HG02938 (cell line): Measurements from ENCODE around the gene PLCB2.

Experiments used
- ATAC-seq: cut with Tn5 transposase; IDR thresholded peaks from one replicate; pipeline ENCODE4 v1.9.1; 2021; ENCODE audit warnings: mild to moderate bottlenecking, moderate library complexity; ENCODE audit not compliant: unreplicated experiment

Gene PLCB2

GRCh38 chr15:40328176-40328575 is 20.4 kb upstream of the PLCB2 start:
- no peak for ATAC-seq

DNA sequence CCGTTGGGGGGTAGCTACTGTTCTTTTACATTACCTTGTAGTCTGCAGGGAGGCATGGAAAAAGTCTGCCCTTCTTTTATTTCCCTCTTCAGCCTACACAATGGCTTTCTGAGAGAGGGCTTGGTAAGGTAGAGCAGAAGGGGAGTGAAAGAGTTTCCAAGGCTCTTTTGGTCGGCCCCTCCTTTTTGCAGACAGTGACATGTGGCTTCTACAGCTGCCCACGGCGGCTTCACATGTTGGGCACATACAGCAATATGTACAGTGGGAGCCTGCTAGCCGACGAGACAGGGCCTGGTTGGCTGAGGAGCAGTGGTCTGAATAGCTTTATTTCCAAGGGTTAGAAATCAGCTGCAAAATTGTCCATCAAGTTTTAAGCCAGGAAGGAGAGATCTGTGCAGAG is 19.7 kb upstream of the PLCB2 start:
- no peak for ATAC-seq

- ATAC-seq: no peak
These were observed 18.0 kb upstream of the PLCB2 start for GRCh38 chr15:40325700-40326099.

DNA sequence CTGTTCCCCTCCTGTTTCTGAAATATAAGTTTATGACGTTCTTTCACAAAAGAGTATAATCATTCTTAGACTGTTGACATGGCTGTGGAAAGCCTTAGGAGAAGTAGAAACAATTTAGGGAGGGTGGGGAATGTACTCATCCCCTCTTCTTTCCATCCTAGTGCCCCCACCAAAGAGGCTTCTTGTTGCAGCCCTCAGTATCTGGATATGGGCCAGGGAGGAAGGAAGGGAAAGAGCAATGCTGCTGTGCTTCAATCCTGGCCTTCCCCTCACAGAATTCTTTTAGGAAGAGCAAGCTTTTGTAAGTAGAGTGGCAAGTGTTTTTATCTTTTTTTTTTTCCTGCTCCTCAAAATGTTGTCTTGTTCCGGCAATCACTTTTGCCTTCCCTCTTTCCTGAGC is 17.5 kb upstream of the PLCB2 start:
- ATAC-seq: no peak

GRCh38 chr15:40323953-40324937 is 16.5 kb upstream of the PLCB2 start:
- ATAC-seq: no peak

DNA sequence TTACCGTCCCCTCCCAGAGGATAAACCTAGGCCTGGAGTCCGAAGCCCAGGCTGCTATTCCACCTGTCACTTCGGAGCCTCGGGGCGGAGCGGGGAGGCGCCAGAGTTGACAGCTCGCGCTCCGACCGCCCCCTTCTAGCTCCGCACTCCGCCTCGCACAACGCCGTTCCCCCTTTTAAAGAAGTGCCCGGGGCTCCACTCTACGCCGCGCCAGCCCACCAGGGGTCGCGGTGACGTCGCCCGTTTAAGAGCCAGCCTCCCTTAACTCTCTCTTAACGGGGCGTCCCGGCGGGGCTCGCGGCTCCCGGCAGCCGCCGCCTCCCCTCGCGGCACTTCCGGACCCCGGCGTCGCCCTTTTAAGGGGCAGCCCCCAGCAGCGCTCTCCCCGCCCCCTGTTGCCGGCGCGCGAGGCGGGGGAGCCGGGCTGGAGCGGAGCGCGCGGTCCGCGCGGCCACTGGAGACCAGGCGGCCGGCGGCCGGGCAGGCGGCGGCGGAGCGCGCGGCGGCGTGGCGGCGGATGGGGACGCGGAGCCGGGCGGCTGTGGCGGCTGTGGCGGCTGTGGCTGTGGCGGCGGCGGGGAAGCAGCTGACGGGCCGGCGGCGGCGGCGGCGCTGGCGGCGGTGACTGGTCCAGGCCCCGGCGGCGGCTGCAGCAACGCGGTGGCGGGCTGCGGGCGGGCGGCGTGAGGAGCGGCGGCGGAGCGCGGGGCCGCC is 15.7 kb upstream of the PLCB2 start, which contains the start of gene INAFM2:
Gene INAFM2 (plus strand): TSS at position 454 of the 714 bp plus-strand sequence. CDS start 364 bp downstream, outside the sequence.
- ATAC-seq: peak; percentile 88

DNA sequence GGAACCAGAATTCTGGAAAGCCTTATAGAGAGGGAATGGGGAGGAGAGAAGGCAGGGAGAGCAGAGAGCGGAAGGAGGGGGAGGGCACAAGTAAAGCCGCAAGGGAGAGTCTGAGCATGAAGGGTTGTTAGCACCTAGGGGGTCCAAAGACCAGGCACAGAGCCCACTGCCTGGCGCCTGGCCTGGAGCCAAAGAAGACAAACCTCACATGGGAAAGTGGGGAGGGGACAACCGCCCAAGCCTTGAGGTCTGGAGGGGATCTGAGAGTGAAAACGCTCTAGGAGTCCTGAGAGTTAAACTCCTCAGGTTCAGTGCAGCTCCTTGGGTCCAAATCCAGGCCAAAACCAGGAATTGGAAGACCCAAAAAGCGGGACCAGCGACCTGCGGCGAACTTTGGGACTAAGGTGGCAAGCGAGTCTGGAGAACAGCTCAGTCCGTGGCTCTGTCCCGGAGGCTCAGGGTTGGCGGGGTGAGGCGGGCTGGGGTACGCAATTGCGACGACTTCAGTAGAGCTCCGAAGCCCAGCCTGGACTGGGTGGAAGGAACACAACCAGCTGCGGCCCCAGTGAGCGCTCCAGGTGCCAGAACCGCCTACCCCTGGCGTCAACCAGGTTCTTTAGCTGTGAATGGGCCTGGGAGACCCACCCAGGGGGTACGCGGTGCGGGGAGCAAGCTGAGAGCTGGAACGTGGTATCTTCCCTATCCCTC is 14.9 kb upstream of the PLCB2 start:
- ATAC-seq: no peak

- no peak for ATAC-seq
These were observed 13.2 kb upstream of the PLCB2 start for GRCh38 chr15:40320931-40321371.

DNA sequence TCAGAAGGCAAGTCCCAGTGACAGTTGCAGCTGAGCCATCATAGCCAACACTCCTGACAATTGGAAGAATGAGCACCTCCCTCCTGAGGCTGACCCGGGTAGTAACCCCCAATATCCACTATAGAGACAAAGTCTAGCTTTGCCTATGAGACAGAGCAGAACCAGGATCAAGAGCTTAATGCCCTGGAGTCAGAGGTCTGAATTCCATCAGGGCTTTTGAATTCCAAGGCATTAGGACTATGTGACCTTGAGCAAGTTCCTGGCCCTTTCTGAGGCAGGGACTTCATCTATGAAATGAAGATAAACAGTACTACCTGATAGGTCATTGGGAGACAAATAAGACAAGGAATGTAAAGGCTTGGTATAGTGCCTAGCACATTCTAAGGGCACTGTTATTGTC is 12.7 kb upstream of the PLCB2 start:
- ATAC-seq: no peak

DNA sequence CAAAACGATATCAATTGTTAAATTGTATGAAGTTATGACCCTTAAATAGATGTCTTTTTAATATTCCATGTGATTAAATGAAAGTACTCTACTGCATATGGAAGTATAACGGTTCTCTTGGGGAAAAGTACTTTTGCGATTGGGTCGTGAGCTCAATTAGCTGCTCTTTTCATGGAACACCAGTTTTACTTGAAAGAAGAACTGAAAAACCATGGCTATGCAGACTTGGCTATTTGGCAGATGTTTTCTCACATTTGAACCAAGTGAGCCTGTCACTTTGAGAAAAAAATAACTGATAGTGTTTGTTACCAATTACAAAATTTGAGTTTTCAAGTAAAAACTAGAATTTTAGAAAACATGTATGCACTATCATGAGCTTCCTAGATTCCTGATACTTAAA is 9.8 kb upstream of the PLCB2 start:
- no peak for ATAC-seq

- no peak for ATAC-seq
These were observed 9.2 kb upstream of the PLCB2 start for GRCh38 chr15:40316931-40317330.

- no peak for ATAC-seq
These were observed 7.1 kb upstream of the PLCB2 start for GRCh38 chr15:40314723-40315276.

- ATAC-seq: no peak
These were observed 6.0 kb upstream of the PLCB2 start for GRCh38 chr15:40313531-40314398.

GRCh38 chr15:40312370-40313158 is 4.8 kb upstream of the PLCB2 start:
- ATAC-seq: no peak

- ATAC-seq: no peak
These were observed 3.3 kb upstream of the PLCB2 start for GRCh38 chr15:40310993-40311392.

DNA sequence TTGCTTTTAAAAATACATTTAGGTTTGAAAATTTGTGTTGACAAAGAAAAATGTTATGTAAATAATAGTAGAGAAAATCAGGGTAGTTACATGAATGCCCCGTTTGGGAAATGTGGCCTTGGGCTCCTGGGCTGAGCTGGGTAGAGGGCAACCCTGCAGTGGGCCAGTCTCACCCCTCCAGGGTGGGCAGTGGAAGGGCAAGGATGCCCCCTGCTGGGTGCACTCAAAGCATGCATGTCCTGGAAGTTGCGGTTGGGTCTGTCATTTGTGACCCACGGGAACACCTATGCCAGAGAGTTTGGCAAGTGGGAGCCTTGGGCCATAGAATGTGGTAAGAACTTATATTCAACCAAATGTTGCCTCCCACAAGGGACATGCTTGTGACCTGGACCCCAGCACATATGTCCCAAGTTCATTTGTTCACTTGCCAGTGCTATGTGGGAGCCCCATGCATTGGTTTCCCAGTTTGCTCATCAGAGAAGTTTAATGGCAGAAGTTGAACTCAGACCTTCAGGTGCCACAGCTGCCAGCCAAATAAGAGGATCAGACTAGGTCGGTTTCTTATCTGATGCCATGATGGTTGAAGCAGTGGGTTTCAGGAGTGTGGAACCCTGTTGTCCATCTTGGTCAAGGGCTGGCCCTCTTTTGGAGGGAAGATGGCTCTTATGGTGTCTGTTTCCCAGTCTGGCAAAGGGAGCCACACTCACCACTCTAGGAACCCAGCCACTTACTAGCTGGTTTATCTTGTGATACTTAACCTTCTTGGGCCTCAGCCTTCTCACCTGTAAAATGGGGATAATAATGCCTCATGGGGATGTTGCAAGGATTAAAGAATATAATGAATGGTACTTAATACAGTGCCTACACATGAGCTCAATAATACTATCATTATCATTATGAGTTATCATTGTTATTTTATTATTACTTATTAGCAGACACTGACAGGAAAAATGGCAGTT is 2.5 kb upstream of the PLCB2 start:
- no peak for ATAC-seq

DNA sequence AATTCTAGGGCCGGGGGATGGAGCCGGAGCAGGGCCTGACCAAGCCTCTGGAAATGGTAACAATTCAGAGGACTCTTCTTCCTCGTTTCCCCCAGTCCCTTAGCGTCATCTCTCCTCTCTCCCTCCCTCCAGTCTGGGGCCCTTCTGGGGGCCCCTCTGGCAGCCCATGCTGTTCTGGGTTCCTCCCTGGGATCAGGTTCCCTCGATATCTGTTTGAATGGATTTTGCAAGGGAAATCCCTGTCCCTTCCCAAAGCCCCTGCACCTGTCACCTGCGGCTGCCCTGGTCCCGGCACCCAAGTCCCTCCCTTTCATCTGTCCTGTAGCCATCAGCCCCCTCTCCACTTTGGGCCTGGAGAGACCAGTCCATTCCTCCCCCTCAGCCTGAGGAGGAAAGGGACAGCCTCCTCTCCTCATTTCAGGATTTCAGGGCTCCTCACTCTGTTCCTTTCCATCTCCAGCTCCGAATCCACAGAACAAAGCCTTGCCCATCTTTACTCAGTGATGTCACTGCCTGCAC is 1.7 kb upstream of the PLCB2 start:
- no peak for ATAC-seq

- no peak for ATAC-seq
These were observed 827 bp downstream of the PLCB2 start for GRCh38 chr15:40306908-40307307.
